NCI-H1436 (cell line): ENCODE measurements around the gene CEND1.

Experiments
- DNase-seq: peaks from one replicate; lab custom pipeline; 2025; lab: John Stamatoyannopoulos, UW

Gene CEND1

GRCh38 chr11:777288-778255 lies 12.3 kb downstream of the CEND1 start, which contains the start of gene GATD1:
GATD1 (minus strand) TSS chr11:777487; CDS start chr11:777462, 25 bp downstream.
- DNase-seq, result peak; percentile 80

DNA sequence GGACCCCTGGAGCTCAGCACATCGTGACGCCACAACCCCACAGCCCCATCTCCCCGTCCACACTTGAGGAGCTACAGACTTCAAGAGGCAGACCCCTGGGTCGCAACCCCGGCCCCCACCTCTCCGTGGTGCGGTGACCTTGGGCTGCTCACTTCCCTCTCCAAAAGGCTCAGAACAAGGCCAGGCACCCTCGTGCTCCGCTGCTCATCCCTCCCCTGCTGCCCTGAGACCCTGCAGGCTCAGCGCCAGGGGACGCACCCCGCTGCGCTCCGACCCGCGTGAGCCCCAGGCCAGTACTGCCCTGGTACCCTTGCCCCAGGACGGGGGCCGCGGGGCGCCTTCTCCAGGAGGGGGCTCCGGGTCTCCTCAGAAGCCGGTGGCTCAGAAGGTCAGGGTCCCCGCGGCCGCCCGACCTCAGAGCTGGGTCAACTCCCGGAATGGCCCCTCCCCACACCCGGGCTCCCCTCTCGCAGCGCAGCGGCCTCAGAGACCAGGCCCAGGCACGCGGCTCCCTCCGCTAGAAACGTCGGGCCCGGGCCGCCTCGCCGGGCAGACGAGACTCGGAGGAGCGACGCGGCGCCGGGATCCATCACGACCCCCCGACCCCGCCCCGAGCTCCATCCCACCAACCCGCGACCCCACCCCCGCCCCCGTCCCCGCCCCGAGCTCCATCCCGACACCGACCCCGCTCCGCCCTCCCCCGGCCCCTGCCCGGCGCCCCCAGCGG lies 13.2 kb downstream of the CEND1 start:
- DNase-seq, result peak; percentile 47

DNA sequence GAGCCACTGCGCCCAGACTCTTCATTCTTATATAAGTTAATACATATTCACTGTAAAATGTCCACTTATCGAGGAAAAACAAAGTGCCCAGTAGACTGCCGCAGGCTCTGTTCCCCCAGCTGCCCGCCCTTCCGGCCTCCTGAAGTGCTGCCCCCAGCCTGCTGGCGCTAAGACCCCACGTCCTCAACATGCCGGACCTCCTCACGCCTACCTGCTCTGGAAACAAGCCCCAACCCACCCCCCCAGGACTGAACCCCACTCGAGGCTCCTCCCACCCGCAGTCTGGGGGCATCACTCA lies 13.7 kb downstream of the CEND1 start:
- DNase-seq, result no peak

DNA sequence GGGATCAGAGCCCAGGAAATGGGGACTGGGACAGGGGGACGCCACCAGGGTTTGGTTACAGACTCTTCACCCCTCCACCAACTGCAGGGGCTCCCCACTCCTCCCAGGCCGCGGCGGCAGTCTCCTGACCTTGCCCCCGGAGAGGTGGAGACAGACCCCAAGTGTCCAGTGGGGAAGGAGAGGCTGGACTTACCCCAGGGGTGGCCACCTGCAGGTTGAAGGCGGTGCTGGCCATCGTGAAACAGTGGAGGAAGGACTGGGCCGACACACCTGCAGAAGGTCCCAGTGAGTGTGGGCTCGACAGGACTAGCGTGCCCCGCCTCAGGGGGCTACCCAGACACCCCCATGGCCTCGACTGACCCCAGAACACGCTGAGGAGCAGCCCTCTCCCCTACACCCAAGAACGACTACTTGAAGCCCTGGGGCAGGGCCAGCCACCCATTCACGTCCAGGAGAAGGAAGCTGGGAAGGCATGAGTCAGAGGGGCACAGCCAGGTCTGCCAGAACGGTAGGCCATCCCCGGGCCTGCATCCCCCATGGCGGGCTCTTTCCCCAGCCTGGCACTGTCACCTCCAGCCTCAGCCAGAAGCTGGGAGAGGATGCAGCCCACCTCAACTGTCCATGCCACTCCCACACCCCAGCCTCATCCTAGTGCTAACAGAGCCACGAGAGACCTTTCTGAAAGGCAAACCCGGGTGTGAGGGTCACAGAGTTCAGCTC lies 14.9 kb downstream of the CEND1 start:
- DNase-seq, result no peak

DNA sequence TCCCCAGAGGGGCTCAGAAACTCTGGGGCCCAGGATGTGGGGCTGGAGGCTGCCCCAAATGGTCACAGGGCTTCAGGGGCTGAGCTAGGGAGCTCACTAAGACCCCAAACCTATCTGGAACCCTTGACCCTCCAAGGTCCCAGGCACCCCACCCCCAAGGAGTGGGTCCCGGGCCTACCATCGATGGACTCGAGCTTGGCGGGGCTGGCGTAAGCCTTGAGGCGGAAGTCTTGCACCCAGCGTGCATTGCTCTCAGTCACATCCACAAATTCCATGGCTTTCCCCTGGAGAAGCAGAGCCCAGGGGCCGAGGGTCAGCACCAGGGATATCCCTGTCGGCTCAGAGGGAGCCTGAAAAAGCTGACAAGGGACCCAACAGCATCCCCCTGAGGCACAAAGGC lies 16.1 kb downstream of the CEND1 start:
- DNase-seq, result no peak

DNA sequence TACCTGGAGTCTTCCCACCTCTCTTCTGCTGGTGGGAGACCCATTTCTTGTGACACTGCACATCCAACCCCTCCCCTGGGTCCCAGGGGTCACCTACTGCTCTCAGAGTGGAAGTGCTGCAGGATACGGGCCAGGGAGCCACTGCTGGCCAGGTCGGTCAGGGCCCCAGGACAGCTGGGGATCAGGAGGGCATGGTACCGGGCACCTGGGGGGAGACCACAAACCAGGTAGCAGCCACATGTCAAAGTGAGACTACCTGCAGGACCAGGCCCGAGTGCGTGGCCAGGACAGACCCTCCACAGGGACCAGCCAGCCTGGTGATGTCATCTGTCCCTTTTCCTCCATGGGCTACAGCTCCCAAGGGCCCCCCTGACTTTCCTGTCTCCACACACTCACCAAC lies 16.5 kb downstream of the CEND1 start:
- no peak for DNase-seq

GRCh38 chr11:772429-773390 lies 17.2 kb downstream of the CEND1 start:
- DNase-seq, result no peak

DNA sequence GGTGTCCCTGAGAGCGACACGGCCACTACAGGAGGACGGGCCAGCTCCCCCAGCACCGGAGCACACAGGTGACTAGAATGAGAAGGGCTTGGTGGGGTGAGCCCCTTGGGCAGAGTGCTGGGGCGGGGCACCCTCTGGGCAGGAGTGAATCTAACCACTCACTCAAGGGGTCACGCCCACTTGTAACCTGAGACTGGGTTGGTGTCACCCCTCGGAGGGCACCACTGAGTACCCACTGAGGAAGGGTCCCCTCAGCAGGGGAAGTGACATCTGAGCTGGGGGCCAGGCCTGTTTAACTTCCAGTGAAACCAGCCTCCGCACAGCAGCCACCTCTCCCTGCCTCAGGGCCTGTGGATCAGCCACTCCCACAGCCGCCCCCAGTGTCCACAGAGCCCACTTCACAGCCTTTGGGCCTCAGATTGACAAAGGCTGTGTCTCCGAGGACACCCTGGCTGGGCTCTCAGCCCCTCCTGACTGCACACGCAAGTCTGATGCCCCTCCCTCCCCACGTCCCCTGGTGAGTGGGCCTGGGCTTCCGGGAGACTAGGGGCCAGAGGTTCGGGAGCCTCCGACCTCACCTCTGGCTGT lies 18.2 kb downstream of the CEND1 start:
- no peak for DNase-seq

DNA sequence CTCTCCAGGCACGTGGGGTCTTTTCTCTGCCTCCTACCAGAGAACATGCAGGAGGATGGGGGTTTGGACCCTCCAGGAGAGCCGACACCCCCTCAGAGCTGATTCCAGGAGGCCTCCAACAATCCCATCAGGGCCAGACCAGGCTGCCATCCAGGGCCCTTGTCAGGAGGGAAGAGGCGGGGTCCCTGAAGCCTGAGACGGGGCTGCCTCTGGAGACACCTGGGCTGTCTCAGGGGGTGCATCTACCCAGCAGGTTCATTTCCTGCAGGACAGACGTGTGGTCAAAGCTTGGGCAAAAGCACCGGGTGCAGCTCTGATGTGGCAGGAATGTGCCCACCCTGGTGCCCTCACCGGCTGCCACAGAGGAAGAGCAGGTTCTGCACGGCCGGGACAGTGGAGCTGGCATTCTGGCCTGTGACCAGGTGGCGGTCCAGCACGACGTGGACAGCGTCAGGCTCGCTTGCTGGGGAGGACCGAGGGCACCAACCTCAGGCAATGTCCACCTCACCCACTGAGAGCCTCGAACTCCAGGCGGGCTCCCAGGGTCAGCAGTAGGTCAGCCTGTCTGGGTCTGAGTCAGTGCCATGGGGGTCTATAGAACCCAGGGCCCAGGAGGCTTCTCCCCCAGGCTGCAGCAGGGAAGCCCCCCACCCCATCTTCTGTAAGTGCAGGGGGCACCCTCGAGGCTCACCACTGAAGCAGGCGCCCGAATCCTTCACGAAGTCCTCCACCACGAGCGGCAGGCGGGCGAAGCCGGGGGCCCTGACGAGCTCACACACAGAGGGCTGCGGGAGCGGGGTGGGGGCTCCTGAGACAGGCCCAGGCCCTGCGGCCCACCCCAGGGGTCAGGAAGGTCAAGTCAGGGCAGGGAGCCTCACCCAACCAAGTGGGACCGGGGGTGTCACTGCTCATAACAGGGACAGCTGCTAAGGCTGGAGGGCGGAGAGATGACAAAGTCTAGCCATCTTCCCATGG lies 19.0 kb downstream of the CEND1 start:
- no peak for DNase-seq

GRCh38 chr11:769887-770641 lies 19.8 kb downstream of the CEND1 start:
- no peak for DNase-seq

DNA sequence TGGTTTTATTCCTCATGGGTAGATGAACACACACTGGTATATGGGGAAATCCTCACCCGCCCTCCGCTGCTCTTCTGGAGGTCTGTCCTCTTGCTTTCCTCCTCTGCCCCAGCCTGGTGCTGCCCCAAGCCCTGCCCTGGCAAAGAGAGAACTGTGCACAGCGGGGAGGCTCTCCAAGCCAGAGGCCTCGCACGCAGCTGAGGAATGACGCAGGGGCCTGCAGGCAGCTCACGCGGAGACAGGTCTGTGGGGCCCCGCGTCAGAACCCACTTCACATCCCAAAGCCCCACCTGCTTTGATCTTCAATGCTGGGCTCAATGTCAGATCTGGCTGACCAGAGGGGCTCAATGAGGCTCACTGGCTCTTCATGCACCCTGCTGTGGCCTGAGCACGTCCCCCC lies 22.7 kb downstream of the CEND1 start:
- DNase-seq, result no peak

GRCh38 chr11:766936-767210 lies 23.0 kb downstream of the CEND1 start:
- DNase-seq, result no peak

GRCh38 chr11:766106-766935 lies 23.6 kb downstream of the CEND1 start:
- no peak for DNase-seq

DNA sequence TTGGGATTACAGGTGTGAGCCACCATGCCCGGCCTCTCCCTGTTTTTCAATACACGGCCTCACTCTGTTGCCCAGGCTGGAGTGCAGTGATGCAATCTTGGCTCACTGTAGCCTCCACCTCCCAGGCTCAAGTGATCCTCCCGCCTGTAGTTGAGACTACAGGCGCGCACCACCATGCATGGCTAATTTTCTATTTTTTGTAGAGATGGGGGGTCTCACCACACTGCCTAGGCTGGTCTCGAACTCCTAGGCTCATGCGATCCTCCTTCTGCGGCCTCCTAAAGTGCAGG lies 24.1 kb downstream of the CEND1 start:
- no peak for DNase-seq

- DNase-seq, result peak; percentile 35
Measured at GRCh38 chr11:765025-765801, 24.7 kb downstream of the CEND1 start.

DNA sequence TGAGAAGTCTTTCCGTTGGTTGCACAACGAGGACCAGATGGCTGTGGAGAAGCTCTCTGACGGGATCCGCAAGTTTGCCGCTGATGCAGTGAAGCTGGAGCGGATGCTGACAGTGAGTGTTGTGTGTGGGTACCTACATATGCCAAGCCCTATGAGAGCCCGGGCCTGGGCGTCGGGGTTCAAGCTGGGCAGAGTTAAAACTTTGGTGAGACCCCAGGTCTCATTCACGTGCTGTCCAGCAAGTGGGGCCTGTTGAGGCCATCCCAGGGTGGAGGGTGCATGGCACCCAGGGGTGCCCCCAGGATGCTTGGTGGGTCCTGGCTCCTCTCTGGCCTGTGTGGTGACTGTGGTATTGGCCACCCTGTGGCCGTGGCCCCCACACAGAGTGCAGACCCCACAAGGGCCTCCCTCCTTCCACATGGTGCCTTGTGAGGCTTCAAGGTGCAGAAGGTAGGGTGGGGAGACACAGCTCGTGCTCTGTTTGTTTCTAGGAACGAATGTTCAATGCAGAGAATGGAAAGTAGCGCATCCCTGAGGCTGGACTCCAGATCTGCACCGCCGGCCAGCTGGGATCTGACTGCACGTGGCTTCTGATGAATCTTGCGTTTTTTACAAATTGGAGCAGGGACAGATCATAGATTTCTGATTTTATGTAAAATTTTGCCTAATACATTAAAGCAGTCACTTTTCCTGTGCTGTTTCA lies 25.4 kb downstream of the CEND1 start:
- DNase-seq, result no peak
